ENCODE measurements around the gene ZNF546. TPM values are rescaled to one million over a fixed set of nuclear protein-coding genes. Genes with fewer than 3 reads are reported as not detected.

Gene ZNF546
- total RNA-seq, 2 experiments from 2014 or later, result 4.9 to 5.2 TPM

- DNase-seq, result no peak
- Mint-ChIP-seq H3K36me3 (ENCODE audit: low read depth) (peaks cover 64% of the 10 kb centered on the region), H3K27ac (no peak overlapping the region), H3K9me3 (ENCODE audit: insufficient read depth) (peaks cover 45% of the 10 kb centered on the region), H3K4me1 (ENCODE audit: low read depth) (peaks cover 2% of the 10 kb centered on the region), H3K27me3 (ENCODE audit: low read depth) (no peaks in the 10 kb centered on the region), H3K4me3 (no peak overlapping the region)
- CTCF ChIA-PET, result no interaction called here
- no peak for ATAC-seq
- POLR2A ChIA-PET, result no interaction called here
Observed at GRCh38 chr19:39987167-39987566, 9.7 kb upstream of the ZNF546 start.

GRCh38 chr19:39987596-39987995 is 9.3 kb upstream of the ZNF546 start:
- Mint-ChIP-seq H3K4me1 (ENCODE audit: low read depth) (peaks cover 2% of the 10 kb centered on the region), H3K27ac (no peak overlapping the region), H3K9me3 (ENCODE audit: insufficient read depth) (peaks cover 49% of the 10 kb centered on the region), H3K36me3 (ENCODE audit: low read depth) (peaks cover 63% of the 10 kb centered on the region), H3K4me3 (no peak overlapping the region), H3K27me3 (ENCODE audit: low read depth) (no peaks in the 10 kb centered on the region)
- CTCF ChIA-PET, result no interaction called here
- no peak for ATAC-seq
- no peak for DNase-seq
- POLR2A ChIA-PET, result no interaction called here

GRCh38 chr19:39993605-39994004 is 3.3 kb upstream of the ZNF546 start:
- DNase-seq, result no peak
- H3K9me3 Mint-ChIP-seq (ENCODE audit: insufficient read depth), result peaks cover 10% of the 10 kb centered on the region
- H3K4me1 Mint-ChIP-seq (ENCODE audit: low read depth), result peaks cover 35% of the 10 kb centered on the region
- no peak overlapping the region for H3K27ac Mint-ChIP-seq
- no peaks in the 10 kb centered on the region for H3K27me3 Mint-ChIP-seq (ENCODE audit: low read depth)
- POLR2A ChIA-PET, result no interaction called here
- CTCF ChIA-PET, result no interaction called here
- no peak overlapping the region for H3K4me3 Mint-ChIP-seq
- ATAC-seq, result no peak
- H3K36me3 Mint-ChIP-seq (ENCODE audit: low read depth), result peaks cover 56% of the 10 kb centered on the region

GRCh38 chr19:39994361-39994760 is 2.5 kb upstream of the ZNF546 start:
- H3K4me3 Mint-ChIP-seq, result no peak overlapping the region
- peaks cover 54% of the 10 kb centered on the region for H3K36me3 Mint-ChIP-seq (ENCODE audit: low read depth)
- ATAC-seq (no peak), DNase-seq (no peak)
- no peak overlapping the region for H3K27ac Mint-ChIP-seq
- H3K4me1 Mint-ChIP-seq (ENCODE audit: low read depth), result peaks cover 35% of the 10 kb centered on the region
- ChIA-PET CTCF (no interaction called here), POLR2A (no interaction called here)
- peaks cover 10% of the 10 kb centered on the region for H3K9me3 Mint-ChIP-seq (ENCODE audit: insufficient read depth)
- no peaks in the 10 kb centered on the region for H3K27me3 Mint-ChIP-seq (ENCODE audit: low read depth)

GRCh38 chr19:39995794-39996193 is 1.1 kb upstream of the ZNF546 start:
- Mint-ChIP-seq H3K27me3 (ENCODE audit: low read depth) (no peaks in the 10 kb centered on the region), H3K4me1 (ENCODE audit: low read depth) (peaks cover 35% of the 10 kb centered on the region), H3K27ac (peak overlapping the region; percentile 45), H3K9me3 (ENCODE audit: insufficient read depth) (peaks cover 10% of the 10 kb centered on the region), H3K36me3 (ENCODE audit: low read depth) (peaks cover 49% of the 10 kb centered on the region), H3K4me3 (peak overlapping the region; percentile 89)
- DNase-seq (no peak), ATAC-seq (no peak)
- CTCF ChIA-PET, result interaction anchor here (1.7 to 2.2 kb wide), 2 partner anchors 25 to 95 kb away, joined by 4 to 11 read pairs; partner anchors contain the start of genes PSMC4 and ZNF780A
- POLR2A ChIA-PET, result interaction anchor here (2.4 kb wide), 1 partner anchor 25 kb away, joined by 24 read pairs; the partner anchor contains the start of gene PSMC4

- DNase-seq, result peak; percentile 56
- H3K9me3 Mint-ChIP-seq (ENCODE audit: insufficient read depth), result peaks cover 10% of the 10 kb centered on the region
- ChIA-PET POLR2A (interaction anchor here (0.9 to 2.4 kb wide), 8 partner anchors 22 to 194 kb away, joined by 3 to 24 read pairs (median 3); partner anchors contain the start of genes PSMC4 and ZNF780A), CTCF (interaction anchor here (1.2 to 2.2 kb wide), 3 partner anchors 25 to 95 kb away, joined by 3 to 11 read pairs (median 4); partner anchors contain the start of genes PSMC4 and ZNF780A)
- peaks cover 46% of the 10 kb centered on the region for H3K36me3 Mint-ChIP-seq (ENCODE audit: low read depth)
- peak overlapping the region; percentile 89 for H3K4me3 Mint-ChIP-seq
- H3K27me3 Mint-ChIP-seq (ENCODE audit: low read depth), result no peaks in the 10 kb centered on the region
- H3K4me1 Mint-ChIP-seq (ENCODE audit: low read depth), result peaks cover 33% of the 10 kb centered on the region
- peak; percentile 34 for ATAC-seq
- H3K27ac Mint-ChIP-seq, result peak overlapping the region; percentile 94
Observed at GRCh38 chr19:39996218-39996810, 546 bp upstream of the ZNF546 start.

- H3K4me1 Mint-ChIP-seq (ENCODE audit: low read depth), result peaks cover 32% of the 10 kb centered on the region
- peaks cover 4% of the 10 kb centered on the region for H3K9me3 Mint-ChIP-seq (ENCODE audit: insufficient read depth)
- DNase-seq, result peak; percentile 36
- ChIA-PET CTCF (interaction anchor here (0.7 to 2.2 kb wide), 4 partner anchors 27 to 93 kb away, joined by 3 to 11 read pairs (median 4); partner anchors contain the start of genes PSMC4 and ZNF780A), POLR2A (interaction anchor here (0.9 to 2.4 kb wide), 6 partner anchors 19 to 109 kb away, joined by 3 to 24 read pairs (median 4); partner anchors contain the start of genes PSMC4 and ZNF780A)
- H3K27ac Mint-ChIP-seq, result peak overlapping the region; percentile 94
- H3K36me3 Mint-ChIP-seq (ENCODE audit: low read depth), result peaks cover 38% of the 10 kb centered on the region
- H3K27me3 Mint-ChIP-seq (ENCODE audit: low read depth), result no peaks in the 10 kb centered on the region
- peak; percentile 1 for ATAC-seq
- H3K4me3 Mint-ChIP-seq, result peak overlapping the region; percentile 89
Observed at GRCh38 chr19:39997638-39998216, 867 bp downstream of the ZNF546 start.

GRCh38 chr19:39998501-39998900 is 1.6 kb downstream of the ZNF546 start:
- ATAC-seq (no peak), DNase-seq (no peak)
- Mint-ChIP-seq H3K4me3 (peak overlapping the region; percentile 89), H3K27ac (no peak overlapping the region), H3K27me3 (ENCODE audit: low read depth) (no peaks in the 10 kb centered on the region), H3K36me3 (ENCODE audit: low read depth) (peaks cover 32% of the 10 kb centered on the region), H3K4me1 (ENCODE audit: low read depth) (peaks cover 30% of the 10 kb centered on the region), H3K9me3 (ENCODE audit: insufficient read depth) (peaks cover under 1% of the 10 kb centered on the region)
- POLR2A ChIA-PET, result no interaction called here
- CTCF ChIA-PET, result no interaction called here

- no peaks in the 10 kb centered on the region for H3K4me1 Mint-ChIP-seq (ENCODE audit: low read depth)
- H3K27me3 Mint-ChIP-seq (ENCODE audit: low read depth), result no peaks in the 10 kb centered on the region
- H3K27ac Mint-ChIP-seq, result no peak overlapping the region
- H3K4me3 Mint-ChIP-seq, result no peak overlapping the region
- H3K36me3 Mint-ChIP-seq (ENCODE audit: low read depth), result peaks cover 44% of the 10 kb centered on the region
- no peak for ATAC-seq
- DNase-seq, result no peak
- ChIA-PET POLR2A (interaction anchor here (0.6 kb wide), 1 partner anchor 1988 kb away, joined by 3 read pairs; no protein-coding TSS in a partner anchor), CTCF (interaction anchor here (0.6 to 1.4 kb wide), 2 partner anchors 58 to 1746 kb away, joined by 3 to 6 read pairs; no protein-coding TSS in a partner anchor)
- peaks cover 7% of the 10 kb centered on the region for H3K9me3 Mint-ChIP-seq (ENCODE audit: insufficient read depth)
Observed at GRCh38 chr19:40005691-40006272, 8.9 kb downstream of the ZNF546 start.

- Mint-ChIP-seq H3K36me3 (ENCODE audit: low read depth) (peaks cover 47% of the 10 kb centered on the region), H3K9me3 (ENCODE audit: insufficient read depth) (peaks cover 7% of the 10 kb centered on the region), H3K4me3 (no peak overlapping the region), H3K4me1 (ENCODE audit: low read depth) (no peaks in the 10 kb centered on the region), H3K27me3 (ENCODE audit: low read depth) (no peaks in the 10 kb centered on the region), H3K27ac (no peak overlapping the region)
- ChIA-PET POLR2A (no interaction called here), CTCF (interaction anchor here (1.4 kb wide), 1 partner anchor 59 kb away, joined by 3 read pairs; no protein-coding TSS in a partner anchor)
- DNase-seq, result no peak
- ATAC-seq, result no peak
Observed at GRCh38 chr19:40006273-40006691, 9.4 kb downstream of the ZNF546 start.

GRCh38 chr19:40009674-40010073 is 12.8 kb downstream of the ZNF546 start:
- CTCF ChIA-PET, result no interaction called here
- no peak overlapping the region for H3K4me3 Mint-ChIP-seq
- no peak overlapping the region for H3K27ac Mint-ChIP-seq
- no peak for ATAC-seq
- no peaks in the 10 kb centered on the region for H3K27me3 Mint-ChIP-seq (ENCODE audit: low read depth)
- H3K9me3 Mint-ChIP-seq (ENCODE audit: insufficient read depth), result peaks cover 32% of the 10 kb centered on the region
- H3K4me1 Mint-ChIP-seq (ENCODE audit: low read depth), result no peaks in the 10 kb centered on the region
- no peak for DNase-seq
- POLR2A ChIA-PET, result no interaction called here
- H3K36me3 Mint-ChIP-seq (ENCODE audit: low read depth), result peaks cover 80% of the 10 kb centered on the region

- ATAC-seq (no peak), DNase-seq (no peak)
- ChIA-PET CTCF (no interaction called here), POLR2A (no interaction called here)
- Mint-ChIP-seq H3K9me3 (ENCODE audit: insufficient read depth) (peaks cover 57% of the 10 kb centered on the region), H3K27me3 (ENCODE audit: low read depth) (no peaks in the 10 kb centered on the region), H3K36me3 (ENCODE audit: low read depth) (peaks cover 62% of the 10 kb centered on the region), H3K27ac (no peak overlapping the region), H3K4me3 (no peak overlapping the region), H3K4me1 (ENCODE audit: low read depth) (no peaks in the 10 kb centered on the region)
Observed at GRCh38 chr19:40013991-40014390, 17.1 kb downstream of the ZNF546 start.
